ENCODE measurements around the gene PRAMEF8.
"Not testable (repeated sequence)": the region's sequence is repeated elsewhere in the genome, so short reads cannot be mapped to it uniquely, and the experiment has no call there.

- not testable (repeated sequence) for TF ChIP-seq POLR2AphosphoS5 (IDR thresholded peaks at IDR 0.05; ENCODE audit: low read depth, low read length); POLR2A (IDR thresholded peaks at IDR 0.05; ENCODE audit: low read depth, low read length); TAF1 (IDR thresholded peaks at IDR 0.05; ENCODE audit: borderline replicate concordance, low read depth, low read length)
Measured at GRCh38 chr1:13315281-13315680, 30.3 kb upstream of the PRAMEF8 start, which contains the start of gene PRAMEF15.
